GM18861 (cell line): ENCODE results near the gene ANO2.
"Not testable (repeated sequence)": the region's sequence is repeated elsewhere in the genome, so short reads cannot be mapped to it uniquely, and the experiment has no call there.

Source experiments
- ATAC-seq: cut with Tn5 transposase; IDR thresholded peaks from one replicate; pipeline ENCODE4 v1.9.1; 2021; ENCODE audit not compliant: unreplicated experiment

The ANO2 gene

DNA sequence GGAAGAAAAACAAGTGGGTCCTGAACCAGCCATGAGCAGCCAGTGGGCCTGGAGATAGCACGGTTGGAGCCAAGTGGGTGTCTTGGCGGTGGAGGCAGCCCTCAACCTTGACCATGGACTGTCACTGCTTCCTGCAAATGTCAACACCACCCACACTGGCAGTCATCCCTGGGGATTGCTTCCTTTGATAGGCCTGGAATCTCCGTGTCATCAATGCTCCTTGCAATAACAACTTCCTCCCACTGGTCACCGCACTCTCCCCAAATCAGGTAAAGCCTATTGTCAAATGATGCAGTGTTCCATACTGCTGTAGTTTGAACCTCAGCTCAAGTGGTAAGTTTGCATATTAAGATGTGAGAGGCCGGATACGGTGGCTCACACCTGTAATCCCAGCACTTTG is 384.0 kb downstream of the ANO2 start:
- ATAC-seq, result no peak

DNA sequence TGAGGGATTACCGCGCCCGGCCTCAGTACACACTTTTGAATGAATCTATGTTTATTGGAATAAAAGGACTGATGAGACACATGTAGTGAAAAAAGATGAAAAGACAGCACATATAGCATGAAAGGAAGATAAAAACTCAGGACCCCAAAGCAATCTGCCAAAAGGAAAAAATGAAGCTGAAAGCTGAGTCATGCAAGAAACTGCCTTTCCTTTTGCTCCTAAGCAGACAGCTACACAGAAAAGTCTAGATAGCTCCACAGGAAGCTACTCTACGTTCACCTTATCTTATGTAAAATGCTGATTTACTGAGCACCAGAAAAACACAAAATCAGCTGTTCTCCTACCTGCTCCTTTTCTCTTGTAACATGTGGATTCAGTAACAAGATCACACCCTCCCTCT is 384.8 kb downstream of the ANO2 start:
- ATAC-seq, result no peak

DNA sequence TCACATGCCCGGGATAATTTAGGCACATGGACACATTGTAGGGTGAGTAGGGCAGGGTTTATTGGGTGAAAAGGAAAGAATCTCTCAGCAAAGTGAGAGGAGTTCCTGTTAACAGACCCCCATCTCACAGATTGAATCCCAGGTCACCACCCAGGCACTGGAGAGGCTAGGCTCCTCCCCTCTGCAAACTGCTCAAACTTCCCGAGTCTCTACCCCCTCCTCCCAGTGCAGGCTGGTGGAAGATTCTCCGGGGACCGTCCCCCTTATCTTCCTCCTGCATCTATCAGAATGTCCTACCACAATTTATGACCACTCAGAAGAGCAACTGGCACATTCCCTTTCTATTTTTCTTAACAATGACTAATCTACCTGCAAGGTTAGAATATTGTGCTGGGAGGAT is 387.2 kb downstream of the ANO2 start:
- ATAC-seq, result no peak

DNA sequence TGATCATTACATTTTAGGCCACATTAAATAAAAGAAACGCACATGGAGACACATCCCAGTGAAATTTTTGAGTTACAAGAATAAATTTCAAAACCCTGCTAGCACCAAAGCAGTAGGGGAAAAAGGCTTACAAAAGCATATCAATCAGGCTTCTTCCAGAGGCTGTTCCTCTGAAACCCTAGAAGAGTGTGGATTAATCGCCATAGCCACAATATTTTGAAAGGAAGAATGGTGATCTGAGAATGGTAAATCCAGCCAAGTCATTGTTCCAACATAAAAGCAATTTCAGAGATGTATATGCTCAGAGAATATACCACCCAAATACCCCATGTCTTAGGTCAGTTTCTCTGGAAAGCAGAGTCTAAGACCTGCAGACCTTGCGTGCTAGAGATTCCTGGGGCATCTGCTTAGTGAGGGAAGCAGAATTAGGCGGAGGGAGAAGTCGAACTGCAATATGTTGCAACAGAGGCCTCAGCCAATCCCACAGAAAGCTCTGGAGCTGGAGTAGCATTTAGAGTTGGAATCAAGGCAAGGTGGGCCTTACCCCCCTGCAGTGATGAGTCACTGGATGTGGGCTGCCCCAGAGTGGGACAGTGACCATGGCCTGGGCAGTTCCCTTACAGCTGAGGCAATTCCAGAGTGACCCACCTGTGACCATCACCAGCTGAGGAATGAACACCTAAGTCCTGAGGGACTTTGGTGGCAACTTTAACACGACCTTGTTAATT is 387.9 kb downstream of the ANO2 start:
- no peak for ATAC-seq

DNA sequence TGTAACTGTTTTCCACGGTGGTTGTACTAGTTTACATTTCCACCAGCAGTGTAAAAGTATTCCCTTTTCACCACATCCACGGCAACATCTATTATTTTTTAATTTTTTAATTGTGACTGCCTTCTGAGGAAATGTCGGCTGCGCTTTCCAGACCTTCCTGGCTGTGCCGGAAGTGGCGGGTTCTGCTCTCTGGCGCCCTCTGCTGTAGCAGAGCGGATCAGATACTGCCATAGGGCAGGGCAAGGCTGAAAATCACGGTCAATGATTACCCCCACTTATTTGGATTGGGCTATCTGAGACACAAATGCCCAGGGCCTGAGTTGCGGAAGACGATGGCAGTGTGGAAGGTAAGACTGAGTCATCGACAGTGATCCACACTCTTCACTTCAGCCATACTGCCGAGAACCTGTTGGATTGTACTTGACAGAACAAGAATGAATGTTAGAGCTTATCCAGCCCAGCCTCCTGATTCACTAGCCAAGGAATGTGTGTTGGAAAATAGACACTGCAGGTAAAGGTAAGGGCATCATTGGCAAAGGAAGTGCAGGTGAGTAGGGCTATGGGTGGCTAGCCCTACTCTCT is 388.9 kb downstream of the ANO2 start:
- ATAC-seq, result no peak

DNA sequence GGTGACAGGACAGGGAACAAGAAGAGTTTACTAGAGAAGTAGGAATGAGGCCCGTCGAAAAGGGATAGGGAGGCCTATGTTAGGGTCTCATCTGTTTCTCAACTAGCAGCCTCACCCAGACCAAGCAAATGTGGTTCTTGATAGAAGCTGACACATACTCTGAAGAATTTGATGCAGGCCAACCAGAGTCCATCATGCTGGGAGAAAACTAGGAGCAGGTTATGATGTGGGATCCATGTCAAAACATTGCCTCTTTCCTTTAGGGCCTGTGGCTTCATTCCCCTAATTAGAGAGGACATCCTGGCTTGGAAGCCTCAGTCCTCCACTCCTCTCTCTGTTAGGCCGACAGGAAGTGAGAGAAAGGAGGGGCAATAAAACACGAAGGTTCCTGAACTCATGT is 390.3 kb downstream of the ANO2 start:
- ATAC-seq, result no peak

DNA sequence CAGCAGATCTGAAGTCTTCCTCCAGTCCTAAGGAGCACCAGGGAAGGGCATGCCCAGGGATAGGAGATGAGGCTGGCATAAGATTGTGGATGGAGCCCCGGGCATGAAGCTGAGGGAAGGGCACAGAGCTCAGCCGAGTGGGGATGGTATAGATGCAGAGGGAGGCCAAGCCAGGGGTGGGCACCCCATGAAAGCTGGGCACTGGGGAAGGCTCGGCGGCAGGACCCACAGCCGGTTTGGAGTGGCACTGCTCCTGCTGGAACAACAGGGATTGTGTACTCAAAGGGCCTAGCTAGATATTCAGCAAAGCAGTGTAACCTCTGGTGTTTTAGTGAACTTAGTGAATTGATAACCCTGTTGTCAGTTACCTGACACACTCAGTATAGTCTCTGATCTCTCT is 396.0 kb downstream of the ANO2 start:
- no peak for ATAC-seq

DNA sequence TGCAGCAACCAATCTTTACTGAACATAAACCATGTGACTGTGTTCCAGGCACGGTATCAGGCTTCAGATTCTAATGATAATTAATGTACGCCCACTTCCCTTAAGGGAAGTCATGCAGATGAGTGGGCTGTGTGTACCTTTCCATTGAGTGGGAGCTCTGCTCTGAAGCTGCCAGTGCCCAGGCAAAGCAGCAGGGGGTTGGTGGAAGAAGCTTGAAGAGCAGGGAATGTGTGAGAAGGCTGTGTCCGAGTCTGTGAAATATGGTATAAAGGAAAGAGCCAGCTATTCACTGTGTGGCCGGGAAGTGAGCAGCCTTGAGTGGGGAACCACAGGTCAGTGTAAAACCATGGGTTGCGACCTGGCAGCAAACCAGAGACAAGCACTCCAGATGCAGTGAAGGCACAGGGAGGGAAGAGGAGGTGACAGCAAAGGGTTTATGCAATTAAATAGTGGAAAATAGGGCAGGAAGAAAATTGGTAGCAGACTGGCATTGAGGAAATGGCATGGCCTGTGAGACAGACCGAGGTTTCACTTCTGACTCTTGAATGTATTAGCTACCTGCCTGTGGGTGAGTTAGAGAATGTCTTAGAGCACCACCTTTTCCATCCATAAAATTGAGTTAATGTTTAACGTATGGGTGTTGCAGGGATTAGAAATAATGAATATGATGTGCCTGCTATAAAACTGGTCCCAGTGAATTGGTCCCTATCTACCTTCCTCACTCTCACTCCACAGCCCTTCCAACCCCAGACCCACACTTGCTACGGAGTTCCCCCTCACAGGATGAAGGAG is 396.7 kb downstream of the ANO2 start:
- no peak for ATAC-seq

DNA sequence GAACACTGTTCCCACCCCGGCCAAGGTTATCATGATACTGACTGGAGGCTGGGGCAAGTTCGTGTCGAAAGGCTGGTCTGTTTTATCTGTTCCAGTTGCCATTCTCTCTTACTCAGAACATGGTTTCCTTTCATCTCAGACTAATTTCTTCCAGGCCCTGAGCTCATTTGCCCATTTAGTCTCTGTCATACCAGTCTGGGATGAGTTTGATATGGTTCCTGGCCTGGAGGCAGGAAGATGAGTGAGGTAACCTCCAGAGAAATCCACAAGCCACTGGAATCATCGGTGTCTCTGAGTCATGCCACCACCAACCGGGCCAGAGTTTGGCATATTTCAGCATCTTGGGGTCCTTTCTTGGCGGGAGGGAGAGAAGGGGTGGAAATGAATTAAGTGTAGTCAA is 398.4 kb downstream of the ANO2 start:
- ATAC-seq, result no peak

DNA sequence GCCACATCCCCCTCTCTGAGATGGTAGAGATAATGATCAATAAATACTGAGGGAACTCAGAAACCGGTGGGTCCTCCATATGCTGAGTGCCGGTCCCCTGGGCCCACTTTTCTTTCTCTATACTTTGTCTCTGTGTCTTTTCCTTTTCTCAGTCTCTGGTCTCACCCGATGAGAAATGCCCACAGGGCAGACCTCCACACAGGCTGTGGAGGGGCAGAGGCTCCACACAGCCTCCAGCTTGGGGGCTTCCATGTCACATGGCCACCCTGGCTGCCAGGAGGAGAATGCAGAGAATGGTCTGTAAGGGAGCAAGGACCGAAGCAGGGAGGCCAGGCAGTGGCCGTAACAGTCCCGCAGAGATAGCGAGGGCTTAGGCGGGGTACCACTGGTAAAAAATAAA is 407.3 kb downstream of the ANO2 start:
- ATAC-seq, result no peak

DNA sequence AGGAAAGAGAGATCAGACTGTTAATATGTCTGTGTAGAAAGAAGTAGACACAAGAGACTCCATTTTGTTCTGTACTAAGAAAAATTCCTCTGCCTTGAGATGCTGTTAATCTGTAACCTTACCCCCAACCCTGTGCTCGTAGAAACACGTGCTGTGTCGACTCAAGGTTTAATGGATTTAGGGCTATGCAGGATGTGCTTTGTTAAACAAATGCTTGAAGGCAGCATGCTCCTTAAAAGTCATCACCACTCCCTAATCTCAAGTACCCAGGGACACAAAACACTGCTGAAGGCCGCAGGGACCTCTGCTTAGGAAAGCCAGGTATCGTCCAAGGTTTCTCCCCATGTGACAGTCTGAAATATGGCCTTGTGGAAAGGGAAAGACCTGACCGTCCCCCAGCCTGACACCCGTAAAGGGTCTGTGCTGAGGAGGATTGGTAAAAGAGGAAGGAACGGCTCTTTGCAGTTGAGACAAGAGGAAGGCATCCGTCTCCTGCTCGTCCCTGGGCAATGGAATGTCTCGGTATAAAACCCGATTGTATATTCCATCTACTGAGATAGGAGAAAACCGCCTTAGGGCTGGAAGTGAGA is 407.9 kb downstream of the ANO2 start:
- ATAC-seq, result not testable (repeated sequence)

DNA sequence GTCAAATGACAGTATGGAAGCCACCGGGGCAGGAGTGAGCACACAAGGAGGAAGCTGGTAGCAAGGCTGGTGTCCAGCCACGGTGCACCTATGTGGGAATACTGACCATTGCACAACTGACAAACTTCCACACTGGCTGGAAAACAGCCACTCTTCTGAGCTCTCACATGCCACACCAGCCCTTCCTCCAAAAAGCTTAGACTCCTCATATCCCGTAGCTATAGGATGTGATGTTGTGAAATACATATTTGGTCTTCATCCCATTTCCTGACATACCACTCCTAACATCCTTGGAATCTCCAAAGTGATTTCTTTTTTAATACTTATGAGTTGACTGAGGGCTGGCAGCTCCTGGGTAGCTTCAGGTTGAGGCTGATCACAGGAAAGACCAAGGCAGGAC is 409.5 kb downstream of the ANO2 start:
- no peak for ATAC-seq

DNA sequence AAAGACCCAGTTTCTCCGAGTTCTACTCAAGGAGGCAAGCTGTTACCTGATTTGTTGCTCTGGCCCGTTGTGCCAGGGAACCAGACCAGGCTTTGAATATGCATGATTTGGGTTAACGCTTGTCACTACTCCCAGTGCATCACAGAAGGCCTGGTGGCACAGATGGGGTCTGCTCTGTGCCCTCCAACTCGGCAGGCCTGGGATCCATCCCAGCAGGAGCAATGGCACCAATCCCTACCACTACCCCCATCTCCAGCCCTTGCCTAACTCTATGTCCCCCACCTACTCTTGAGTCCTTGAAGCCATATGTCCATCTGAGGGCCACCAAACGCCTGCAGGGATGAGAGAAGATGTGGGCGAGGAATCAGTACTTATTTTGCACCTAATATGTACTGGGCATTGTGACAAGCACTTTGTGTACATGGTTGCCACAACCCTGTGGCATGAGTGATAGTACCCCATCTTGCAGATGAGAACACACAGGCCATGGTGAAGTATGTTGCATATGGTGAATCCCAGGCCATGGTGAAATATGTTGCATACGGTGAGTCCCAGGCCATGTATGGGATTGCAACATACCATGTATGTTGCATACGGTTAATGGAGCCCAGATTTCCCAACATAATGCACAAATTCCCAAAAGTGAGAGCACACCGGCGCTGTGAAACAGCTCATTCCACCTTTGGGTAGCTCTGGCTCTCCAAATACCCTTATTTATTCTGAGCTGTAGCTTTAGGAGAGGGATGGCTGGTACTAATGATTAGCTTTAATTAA is 410.4 kb downstream of the ANO2 start:
- no peak for ATAC-seq

DNA sequence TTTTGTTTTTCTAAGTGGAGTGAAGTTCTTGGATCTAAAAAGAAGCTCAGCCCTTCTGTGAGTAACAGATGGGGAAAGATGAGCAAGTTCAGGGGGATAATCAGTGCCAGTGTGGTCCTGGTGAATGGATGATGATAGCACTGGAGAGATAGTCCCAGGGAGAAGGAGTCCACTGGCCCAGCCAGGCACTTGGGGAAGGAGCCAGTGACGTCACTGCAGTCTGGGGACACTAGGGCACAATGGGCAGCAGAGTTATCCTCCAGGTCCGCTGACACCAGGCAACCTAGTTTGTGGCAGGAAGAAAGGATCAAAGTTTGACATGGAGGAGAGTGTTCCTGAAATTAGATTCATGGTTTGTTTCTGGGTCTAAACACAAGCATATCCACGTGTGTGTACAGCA is 411.7 kb downstream of the ANO2 start:
- ATAC-seq, result no peak

DNA sequence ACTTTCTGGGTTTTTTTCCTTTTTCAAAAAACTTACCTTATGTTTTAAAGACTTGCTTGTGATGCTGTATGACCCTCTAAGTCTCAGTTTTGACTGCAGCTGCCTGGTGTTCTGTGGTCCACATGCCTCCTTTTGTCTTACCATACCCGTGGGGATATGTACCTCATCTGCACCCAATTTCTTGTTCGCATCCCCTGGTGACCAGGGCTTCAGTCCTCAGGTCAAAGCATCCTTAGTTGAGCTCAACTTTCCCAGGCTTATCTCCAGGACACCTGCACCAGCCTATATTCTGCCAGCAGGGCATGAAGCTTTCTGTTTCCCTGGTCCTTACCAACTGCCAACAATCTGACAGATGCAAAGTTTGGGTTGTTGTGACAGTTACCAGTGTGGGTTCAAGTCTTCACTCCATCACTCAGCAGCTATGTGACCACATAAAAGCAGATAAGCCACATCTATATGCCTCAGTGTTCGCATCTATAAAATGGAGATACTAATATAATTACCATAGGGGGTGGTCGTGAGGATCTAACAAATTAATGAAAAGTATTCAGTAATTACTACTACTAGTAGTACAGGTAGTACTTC is 419.2 kb downstream of the ANO2 start:
- ATAC-seq, result no peak

DNA sequence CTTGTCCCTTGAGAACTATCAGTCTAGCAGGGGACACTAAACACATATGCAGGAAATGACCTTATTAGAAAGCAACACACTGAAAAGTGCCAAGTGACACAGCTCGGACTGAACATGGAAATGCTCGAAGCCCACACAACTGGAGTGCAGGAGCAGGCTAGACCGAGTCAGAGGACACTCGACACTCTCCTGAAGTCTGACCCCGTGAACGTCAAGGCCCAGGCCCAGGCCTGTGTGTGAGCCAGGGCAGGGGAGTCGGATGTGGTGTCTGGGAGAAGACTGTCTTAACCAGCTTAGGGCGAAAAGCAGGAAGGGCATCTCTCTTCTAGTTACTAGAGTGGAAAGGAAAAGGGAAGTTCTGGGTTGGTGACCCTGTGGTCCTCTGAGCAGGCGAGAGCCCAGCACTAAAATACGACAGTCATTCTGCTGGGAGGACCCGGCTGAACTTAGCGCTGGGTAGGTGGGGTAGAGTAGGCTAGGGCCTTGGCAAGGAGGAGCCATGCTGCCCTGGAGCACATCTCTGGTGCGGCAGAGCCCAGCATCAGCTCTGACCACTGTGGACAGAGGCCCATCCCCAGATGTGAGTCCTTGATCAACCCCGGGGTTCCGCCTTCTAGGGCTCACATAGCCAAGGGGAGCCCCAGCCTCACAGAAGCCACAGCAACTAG is 420.2 kb downstream of the ANO2 start:
- no peak for ATAC-seq

DNA sequence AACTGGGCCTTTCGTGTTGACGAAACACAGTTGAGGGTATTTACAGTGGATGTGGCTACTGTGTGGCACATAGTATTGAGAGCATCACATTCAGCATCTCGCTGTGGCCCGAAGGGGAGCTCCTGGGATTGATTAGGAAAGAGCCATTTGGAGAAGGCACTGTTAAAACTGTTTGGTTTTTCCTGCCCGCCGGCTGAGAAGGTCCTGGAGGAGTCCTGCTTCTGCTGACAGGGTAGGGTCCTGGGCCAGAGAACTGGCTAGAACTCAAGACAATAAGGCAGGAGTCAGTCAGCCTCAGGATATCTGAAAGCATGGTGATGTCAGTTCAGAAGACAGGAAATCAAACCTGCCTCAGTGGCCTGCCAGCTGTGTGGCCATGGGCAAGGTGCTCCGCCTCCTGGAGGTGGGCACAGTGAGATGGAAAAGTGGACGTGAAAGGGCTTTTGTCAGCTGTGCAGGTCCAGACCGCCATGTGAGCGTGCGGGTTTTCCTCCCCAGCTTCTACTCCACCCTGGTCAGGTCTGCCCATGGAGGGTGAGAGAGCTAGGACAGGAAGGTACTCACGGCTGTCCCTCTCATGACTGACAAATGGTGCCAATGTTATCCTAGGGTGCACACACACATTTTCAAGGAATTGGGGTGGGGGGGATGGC is 420.8 kb downstream of the ANO2 start:
- no peak for ATAC-seq

DNA sequence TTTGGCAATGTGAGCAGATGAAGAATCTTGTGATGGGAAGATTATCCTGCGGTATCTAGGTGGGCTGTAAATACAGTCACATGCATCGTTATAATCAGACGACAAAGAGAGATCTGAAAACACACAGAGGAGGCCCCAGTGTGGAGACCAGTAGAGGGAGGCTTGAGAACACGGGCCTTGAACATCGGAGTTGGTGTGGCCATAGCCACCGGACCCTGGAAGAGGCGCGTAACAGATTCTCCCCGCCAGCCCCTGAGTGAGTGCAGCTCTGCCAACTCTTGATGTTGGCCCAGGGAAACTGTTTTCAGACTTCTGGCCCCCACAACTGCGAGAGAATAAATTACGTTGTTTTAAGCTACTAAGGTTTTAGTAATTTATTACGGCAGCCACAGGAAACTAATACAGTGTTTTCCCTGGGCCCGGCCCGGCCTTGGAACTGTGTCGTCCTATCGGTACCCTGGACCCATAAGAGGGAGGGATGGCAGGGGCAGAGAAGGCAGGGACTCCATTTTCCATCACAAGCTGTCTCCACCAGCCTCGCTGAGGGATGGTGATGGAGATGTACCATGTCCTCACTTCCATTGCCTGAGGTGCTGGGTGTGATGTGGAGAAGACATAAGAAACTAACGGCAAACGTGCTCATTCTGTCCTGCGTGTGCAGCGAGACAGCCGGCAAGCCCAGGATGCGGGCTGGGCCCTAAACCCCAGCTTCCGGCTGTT is 421.5 kb downstream of the ANO2 start:
- ATAC-seq, result no peak
